OCI-LY7 (cell line): ENCODE data around the gene GSDME. TPM values are rescaled to one million over a fixed set of nuclear protein-coding genes. Genes with fewer than 3 reads are reported as not detected.

ENCODE experiments used
- BruUV-seq: library from RNA; stranded (reverse); fragments of 400-500 nt; replicated peaks from 2 replicates; lab custom pipeline; 2021; lab: Mats Ljungman, UMichigan
- CTCF ChIA-PET: fragments of 300-600 bp; sonication (Branson Sonifier 250); formaldehyde crosslinking; loops from one replicate; lab custom pipeline; 2022; ENCODE audit warnings: antibody characterized with exemption; ENCODE audit not compliant: unreplicated experiment; lab: Charles Lee
- POLR2A ChIA-PET: fragments of 300-600 bp; sonication (Branson Sonifier 250); formaldehyde crosslinking; loops from one replicate; lab custom pipeline; 2022; ENCODE audit warnings: antibody characterized with exemption; lab: Charles Lee
- DNase-seq: peaks from one replicate; pipeline ENCODE4 v3.0.0-alpha.2; 2015; ENCODE audit warnings: low spot score
- H2AFZ ChIP-seq: fragments of 200-600 bp; sonication (generic), shearing (Covaris generic); 2 replicates; pipeline ENCODE4 v1.6.1; 2014; ENCODE audit warnings: mild to moderate bottlenecking, antibody characterized with exemption, low read length, moderate library complexity
- H3K27ac ChIP-seq: fragments of 200-600 bp; sonication (generic); 2 replicates; pipeline ENCODE4 v1.5.1; 2014; ENCODE audit warnings: mixed run types, low read depth, mild to moderate bottlenecking, moderate library complexity, low read length, inconsistent platforms; ENCODE audit not compliant: poor library complexity, severe bottlenecking
- H3K36me3 ChIP-seq: fragments of 200-600 bp; sonication (generic); 2 replicates; pipeline ENCODE4 v1.6.1; 2014; ENCODE audit warnings: mild to moderate bottlenecking, antibody characterized with exemption, low read length, moderate library complexity, mixed read lengths; ENCODE audit not compliant: insufficient read depth
- H3K4me1 ChIP-seq: fragments of 200-600 bp; sonication (generic); 2 replicates; pipeline ENCODE4 v1.5.1; 2014; ENCODE audit warnings: mild to moderate bottlenecking, low read length; ENCODE audit not compliant: insufficient read depth, poor library complexity, severe bottlenecking
- H3K4me2 ChIP-seq: fragments of 200-600 bp; sonication (generic); 2 replicates; pipeline ENCODE4 v1.6.1; 2014; ENCODE audit warnings: mild to moderate bottlenecking, low read length
- H3K4me3 ChIP-seq: fragments of 200-600 bp; sonication (generic); 2 replicates; pipeline ENCODE4 v1.5.1; 2014; ENCODE audit warnings: mild to moderate bottlenecking, low read depth, low read length; ENCODE audit not compliant: poor library complexity, severe bottlenecking
- H3K79me2 ChIP-seq: fragments of 200-600 bp; sonication (generic); 2 replicates; pipeline ENCODE4 v1.6.1; 2016; ENCODE audit warnings: low read depth, mild to moderate bottlenecking, low read length, moderate library complexity, mixed read lengths; ENCODE audit not compliant: insufficient read depth
- H3K9me2 ChIP-seq: fragments of 200-600 bp; sonication (generic); 2 replicates; pipeline ENCODE4 v1.6.1; 2016; ENCODE audit warnings: mild to moderate bottlenecking, low read length, mixed read lengths; ENCODE audit not compliant: insufficient read depth
- H3K9me3 ChIP-seq: fragments of 200-600 bp; sonication (generic); 2 replicates; pipeline ENCODE4 v1.6.1; 2014; ENCODE audit warnings: mild to moderate bottlenecking, mixed run types, low read length, mixed read lengths
- H4K20me1 ChIP-seq: fragments of 200-600 bp; sonication (generic); 2 replicates; pipeline ENCODE4 v1.6.1; 2014; ENCODE audit warnings: mild to moderate bottlenecking, antibody characterized with exemption, low read length, moderate library complexity, mixed read lengths; ENCODE audit not compliant: insufficient read depth
- EZH2phosphoT487 ChIP-seq: fragments of 200-600 bp; sonication (generic); IDR thresholded peaks from 2 replicates; pipeline ENCODE4 v1.6.1; 2018; ENCODE audit warnings: low read depth, borderline replicate concordance, mild to moderate bottlenecking, mixed run types, antibody characterized with exemption, low read length, moderate library complexity, mixed read lengths
- intact Hi-C: fragments of 100-400 bp; cut with micrococcal nuclease; formaldehyde crosslinking; loops from one replicate; pipeline ENCODE4 v1.10.0; 2022; ENCODE audit not compliant: unreplicated experiment
- total RNA-seq, 2 experiments: library from RNA; depleted of rRNA in 1 of 2; stranded (reverse); fragments of >200 nt in 1 of 2; shearing (Covaris generic) in 1 of 2; gene quantifications; 2 replicates each; pipeline ENCODE4 v1.2.3, GENCODE V29; 2014 to 2022
- TF ChIP-seq, protein P1 (sequence below): fragments of 200-600 bp; sonication (generic); conservative IDR thresholded peaks from 2 replicates; pipeline ENCODE4 v1.5.1; 2014; ENCODE audit warnings: mild to moderate bottlenecking, antibody characterized with exemption, low read length, moderate library complexity, mixed read lengths

The GSDME gene
- total RNA-seq, 2 experiments from 2014 or later, result 33.0 to 41.7 TPM

DNA sequence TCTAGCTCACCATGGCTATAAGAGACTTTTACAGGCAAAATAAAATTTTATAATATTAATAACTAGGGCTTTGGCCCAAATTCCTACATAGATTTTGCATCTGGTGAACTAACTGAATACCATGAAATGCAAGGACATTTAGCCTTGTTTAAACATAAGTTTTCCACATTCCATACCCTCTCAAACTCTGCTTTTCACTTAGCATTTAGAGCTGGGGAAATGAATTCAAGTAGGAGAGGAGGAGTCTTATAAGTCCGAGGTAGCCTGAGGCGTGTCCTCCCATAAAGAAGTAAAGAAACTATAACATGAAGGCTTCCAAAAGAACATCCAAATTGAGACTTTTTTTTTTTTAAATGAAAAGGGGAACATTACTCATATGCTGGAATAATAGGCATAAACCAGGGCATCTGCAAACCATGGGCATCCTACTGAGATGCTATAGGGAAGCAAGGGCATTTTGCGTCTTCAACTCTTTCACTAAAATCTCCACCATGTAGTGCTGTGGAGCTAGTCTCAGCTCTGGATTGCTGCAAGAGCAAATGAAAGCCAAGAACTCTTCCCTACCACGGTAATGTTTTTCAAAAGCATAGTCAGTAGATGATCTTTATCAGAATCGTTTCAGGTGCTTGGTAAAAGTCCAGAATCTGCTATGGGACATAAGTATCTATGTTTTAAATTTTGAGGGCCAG, 104.9 kb downstream of the GSDME start:
- Histone ChIP-seq H3K4me1 (peaks cover 6% of the 10 kb centered on the region), H2AFZ (no peak overlapping the region), H3K79me2 (no peaks in the 10 kb centered on the region), H3K27ac (no peak overlapping the region), H3K36me3 (peaks cover 27% of the 10 kb centered on the region), H4K20me1 (no peaks in the 10 kb centered on the region), H3K4me2 (no peak overlapping the region), H3K4me3 (no peak overlapping the region), H3K9me3 (no peaks in the 10 kb centered on the region), H3K9me2 (no peaks in the 10 kb centered on the region)
- intact Hi-C loops, result no loop called here
- no peak for TF ChIP-seq EZH2phosphoT487
- TF ChIP-seq, protein P1, sequence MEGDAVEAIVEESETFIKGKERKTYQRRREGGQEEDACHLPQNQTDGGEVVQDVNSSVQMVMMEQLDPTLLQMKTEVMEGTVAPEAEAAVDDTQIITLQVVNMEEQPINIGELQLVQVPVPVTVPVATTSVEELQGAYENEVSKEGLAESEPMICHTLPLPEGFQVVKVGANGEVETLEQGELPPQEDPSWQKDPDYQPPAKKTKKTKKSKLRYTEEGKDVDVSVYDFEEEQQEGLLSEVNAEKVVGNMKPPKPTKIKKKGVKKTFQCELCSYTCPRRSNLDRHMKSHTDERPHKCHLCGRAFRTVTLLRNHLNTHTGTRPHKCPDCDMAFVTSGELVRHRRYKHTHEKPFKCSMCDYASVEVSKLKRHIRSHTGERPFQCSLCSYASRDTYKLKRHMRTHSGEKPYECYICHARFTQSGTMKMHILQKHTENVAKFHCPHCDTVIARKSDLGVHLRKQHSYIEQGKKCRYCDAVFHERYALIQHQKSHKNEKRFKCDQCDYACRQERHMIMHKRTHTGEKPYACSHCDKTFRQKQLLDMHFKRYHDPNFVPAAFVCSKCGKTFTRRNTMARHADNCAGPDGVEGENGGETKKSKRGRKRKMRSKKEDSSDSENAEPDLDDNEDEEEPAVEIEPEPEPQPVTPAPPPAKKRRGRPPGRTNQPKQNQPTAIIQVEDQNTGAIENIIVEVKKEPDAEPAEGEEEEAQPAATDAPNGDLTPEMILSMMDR, result no peak
- ChIA-PET CTCF (no interaction called here), POLR2A (interaction anchor here (1.2 kb wide), 1 partner anchor 15 kb away, joined by 3 read pairs; no protein-coding TSS in a partner anchor)
- BruUV-seq, result no TSS peak
- DNase-seq, result no peak

Other genes with a start within 250 kb of the GSDME start
- 26.3 and 45.1 TPM in 2 replicates for gene PALS2, start 184.0 kb downstream of the GSDME start, total RNA-seq (2014; rRNA removed; shearing (Covaris generic))
- gene PALS2, start 184.0 kb downstream of the GSDME start, total RNA-seq (2022), result 74.0 and 75.9 TPM in 2 replicates
- gene OSBPL3, start 222.7 kb upstream of the GSDME start, total RNA-seq (2014; rRNA removed; shearing (Covaris generic)), result 24.6 and 28.7 TPM in 2 replicates
- gene OSBPL3, start 222.7 kb upstream of the GSDME start, total RNA-seq (2022), result 67.0 and 79.9 TPM in 2 replicates